Esophagus muscularis mucosa (tissue), 4 donors: Measurements from ENCODE around the gene GTF2F2. TPM values are rescaled to one million over a fixed set of nuclear protein-coding genes. Genes with fewer than 3 reads are reported as not detected.

Source experiments
- DNase-seq: peaks from one replicate; pipeline ENCODE4 v3.0.0-alpha.2; 2017; ENCODE audit errors: extremely low spot score
- H3K27ac ChIP-seq, 4 donors: fragments of 200-600 bp; sonication (generic); replicated peaks in 1 of 4; 1 replicate in 3 of 4; 2 replicates in 1 of 4; pipeline ENCODE4 v1.5.1; 2016 to 2019; ENCODE audit warnings: mild to moderate bottlenecking in 1 of 4
- H3K27me3 ChIP-seq, 4 donors: fragments of 200-600 bp; sonication (generic); one replicate each; pipeline versions ENCODE4 v1.5.1 to v1.6.0; 2016 to 2019
- H3K36me3 ChIP-seq, 4 donors: fragments of 200-600 bp; sonication (generic); one replicate each; pipeline ENCODE4 v1.5.1; 2016 to 2019
- H3K4me1 ChIP-seq, 4 donors: fragments of 200-600 bp; sonication (generic); one replicate each; pipeline ENCODE4 v1.5.1; 2016 to 2019
- H3K4me3 ChIP-seq, 4 donors: fragments of 200-600 bp; sonication (generic); 1 replicate in 2 of 4; 2 replicates in 2 of 4; pipeline ENCODE4 v1.5.1; 2016 to 2019; ENCODE audit warnings: mild to moderate bottlenecking in 4 of 4, moderate library complexity in 1 of 4
- H3K9me3 ChIP-seq, 4 donors: fragments of 200-600 bp; sonication (generic); 1 replicate in 3 of 4; 2 replicates in 1 of 4; pipeline ENCODE4 v1.5.1; 2016 to 2019
- EP300 ChIP-seq: sonication (generic); formaldehyde crosslinking; IDR thresholded peaks from one replicate; pipeline ENCODE4 v1.6.1; 2017; ENCODE audit warnings: antibody characterized with exemption
- POLR2A ChIP-seq: fragments of 450-650 bp; IDR thresholded peaks from one replicate; pipeline ENCODE4 v1.6.1; 2017; ENCODE audit warnings: antibody characterized with exemption, moderate library complexity, mild to moderate bottlenecking, low read depth
- POLR2AphosphoS5 ChIP-seq, 2 donors: sonication (generic); formaldehyde crosslinking; IDR thresholded peaks; one replicate each; pipeline ENCODE4 v1.6.1; 2017; ENCODE audit warnings: antibody characterized with exemption in 2 of 2
- WGBS: methylation state at CpG from one replicate; pipeline ENCODE4 v1.1.5; 2018; 5-methylcytosine and 5-hydroxymethylcytosine counted together
- intact Hi-C: fragments of 100-400 bp; cut with DNase I; formaldehyde crosslinking; loops from one replicate; pipeline ENCODE4 v1.15.1; 2023
- total RNA-seq, 4 donors: library from RNA; depleted of rRNA; stranded (reverse); fragments of >200 nt; gene quantifications; one replicate each; pipeline versions ENCODE4 v1.1.0 to v1.2.1, GENCODE V29; 2016
- TF ChIP-seq, protein P1 (sequence below), 3 experiments: fragments of 200-600 bp in 2 of 3; fragments of 450-650 bp in 1 of 3; sonication (generic) in 2 of 3; IDR thresholded peaks; one replicate each; pipeline ENCODE4 v1.5.1; 2017 to 2019; ENCODE audit warnings: antibody characterized with exemption in 3 of 3, mild to moderate bottlenecking in 2 of 3, moderate library complexity in 1 of 3

GTF2F2 gene
- total RNA-seq, 4 donors from 2014 or later = 12.9 to 15.1 (median 14.6) TPM

DNA sequence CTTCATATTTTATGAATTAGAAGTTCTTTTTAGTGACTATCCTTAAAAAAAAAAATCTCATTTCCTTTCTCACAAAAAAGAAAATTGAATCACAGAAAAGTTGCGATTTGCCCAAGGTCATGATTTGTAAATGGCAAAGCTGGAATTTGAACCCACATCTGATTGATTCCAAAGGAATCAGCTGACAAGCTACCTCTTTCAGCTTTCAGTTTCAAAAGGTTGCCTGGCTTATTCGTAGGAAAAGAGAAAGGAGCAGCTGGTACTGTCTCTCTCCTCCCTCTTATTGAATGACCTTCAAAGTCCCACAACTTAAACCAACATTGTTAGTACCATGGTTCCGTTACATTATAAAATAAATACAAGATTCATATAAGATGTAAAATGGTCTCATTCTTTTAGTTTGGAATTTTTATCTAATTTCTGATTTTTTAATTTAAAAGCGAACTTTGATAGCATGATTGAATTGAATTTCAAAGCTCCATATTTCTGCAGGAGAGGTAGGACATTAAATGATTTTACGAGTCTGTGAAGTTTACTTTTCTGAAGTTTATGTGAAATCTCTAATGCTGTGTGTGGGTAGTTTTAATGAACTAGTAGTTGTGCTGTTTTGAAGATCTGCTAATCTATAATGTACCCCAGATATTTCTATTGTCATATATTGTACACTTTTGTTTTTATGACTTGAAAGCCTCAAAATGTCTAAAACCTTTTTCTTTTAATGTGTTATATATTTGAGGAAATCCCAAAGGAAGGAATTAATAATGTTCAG is 99.0 kb downstream of the GTF2F2 start:
- no peak for TF ChIP-seq POLR2A
- no peak for TF ChIP-seq EP300
- TF ChIP-seq, protein P1, sequence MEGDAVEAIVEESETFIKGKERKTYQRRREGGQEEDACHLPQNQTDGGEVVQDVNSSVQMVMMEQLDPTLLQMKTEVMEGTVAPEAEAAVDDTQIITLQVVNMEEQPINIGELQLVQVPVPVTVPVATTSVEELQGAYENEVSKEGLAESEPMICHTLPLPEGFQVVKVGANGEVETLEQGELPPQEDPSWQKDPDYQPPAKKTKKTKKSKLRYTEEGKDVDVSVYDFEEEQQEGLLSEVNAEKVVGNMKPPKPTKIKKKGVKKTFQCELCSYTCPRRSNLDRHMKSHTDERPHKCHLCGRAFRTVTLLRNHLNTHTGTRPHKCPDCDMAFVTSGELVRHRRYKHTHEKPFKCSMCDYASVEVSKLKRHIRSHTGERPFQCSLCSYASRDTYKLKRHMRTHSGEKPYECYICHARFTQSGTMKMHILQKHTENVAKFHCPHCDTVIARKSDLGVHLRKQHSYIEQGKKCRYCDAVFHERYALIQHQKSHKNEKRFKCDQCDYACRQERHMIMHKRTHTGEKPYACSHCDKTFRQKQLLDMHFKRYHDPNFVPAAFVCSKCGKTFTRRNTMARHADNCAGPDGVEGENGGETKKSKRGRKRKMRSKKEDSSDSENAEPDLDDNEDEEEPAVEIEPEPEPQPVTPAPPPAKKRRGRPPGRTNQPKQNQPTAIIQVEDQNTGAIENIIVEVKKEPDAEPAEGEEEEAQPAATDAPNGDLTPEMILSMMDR (IDR thresholded peaks at IDR 0.05) = no peak
- TF ChIP-seq POLR2AphosphoS5 (IDR thresholded peaks at IDR 0.05) = no peak
- Histone ChIP-seq H3K4me1 (peaks cover 4 to 15% (median 10%) of the 10 kb centered on the region in 4 donors), H3K36me3 (no peaks in the 10 kb centered on the region), H3K4me3 (no peak overlapping the region), H3K27me3 (no peaks in the 10 kb centered on the region), H3K9me3 (no peaks in the 10 kb centered on the region), H3K27ac (no peak overlapping the region)
- intact Hi-C loops = no loop called here
- DNase-seq = no peak
- WGBS = 76% methylated on average over 5 of the region's 5 CpGs

DNA sequence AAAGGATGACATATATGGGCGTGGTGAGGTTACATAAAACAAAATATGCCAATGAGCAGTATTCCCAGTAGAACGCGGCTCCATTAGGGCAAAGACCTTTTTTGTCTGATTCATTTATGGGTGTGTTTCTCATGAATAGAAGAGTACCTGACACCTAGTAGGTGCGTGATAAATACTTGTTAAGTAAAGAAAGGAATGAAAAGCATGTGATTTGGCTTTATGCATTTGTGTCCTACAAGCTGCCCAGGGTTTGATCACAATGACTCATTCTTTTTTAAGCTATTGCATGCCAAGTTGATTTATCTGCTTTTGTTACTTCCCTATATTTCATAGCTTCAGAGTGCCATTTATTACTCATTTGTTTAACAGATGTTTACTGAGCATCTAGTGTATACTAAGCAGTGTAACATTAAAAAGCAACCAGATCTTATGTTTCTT is 99.6 kb downstream of the GTF2F2 start:
- no peak for DNase-seq
- Histone ChIP-seq H3K27me3 (no peaks in the 10 kb centered on the region), H3K36me3 (no peaks in the 10 kb centered on the region), H3K27ac (no peak overlapping the region), H3K4me1 (peaks cover 4 to 15% (median 10%) of the 10 kb centered on the region in 4 donors), H3K9me3 (no peaks in the 10 kb centered on the region), H3K4me3 (no peak overlapping the region)
- TF ChIP-seq, protein P1 (IDR thresholded peaks at IDR 0.05) = no peak
- TF ChIP-seq EP300 = no peak
- TF ChIP-seq POLR2A = no peak
- TF ChIP-seq POLR2AphosphoS5 (IDR thresholded peaks at IDR 0.05) = no peak
- 69% methylated on average over 4 of the region's 4 CpGs for WGBS
- intact Hi-C loops = no loop called here

DNA sequence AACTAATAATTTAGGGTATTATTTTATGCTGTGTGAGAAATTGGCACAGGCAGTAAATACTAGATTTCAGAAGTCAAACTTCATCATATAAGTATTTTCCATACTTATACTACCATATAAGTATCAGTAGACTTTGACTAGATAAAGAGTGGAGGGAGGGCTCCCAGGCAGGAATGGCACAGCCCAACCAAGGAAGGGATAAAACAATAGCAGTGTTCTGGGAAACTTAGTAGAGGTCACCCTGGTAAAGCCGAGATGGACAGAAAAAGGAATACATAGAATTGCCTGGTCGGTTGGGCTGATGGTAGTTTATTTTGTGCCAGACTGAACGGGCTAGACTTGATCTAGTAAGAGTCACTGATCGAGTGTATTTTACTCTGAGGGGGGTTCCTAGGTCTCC is 100.1 kb downstream of the GTF2F2 start:
- peaks cover 4 to 15% (median 10%) of the 10 kb centered on the region in 4 donors for H3K4me1 ChIP-seq
- H3K4me3 ChIP-seq = no peak overlapping the region
- no peak for DNase-seq
- H3K9me3 ChIP-seq = no peaks in the 10 kb centered on the region
- intact Hi-C loops = no loop called here
- no peaks in the 10 kb centered on the region for H3K36me3 ChIP-seq
- no peaks in the 10 kb centered on the region for H3K27me3 ChIP-seq
- no peak overlapping the region for H3K27ac ChIP-seq
- WGBS = 96% methylated on average over 4 of the region's 4 CpGs
- no peak for TF ChIP-seq POLR2A
- TF ChIP-seq, protein P1 (IDR thresholded peaks at IDR 0.05) = no peak
- TF ChIP-seq EP300 = no peak
- no peak for TF ChIP-seq POLR2AphosphoS5 (IDR thresholded peaks at IDR 0.05)

DNA sequence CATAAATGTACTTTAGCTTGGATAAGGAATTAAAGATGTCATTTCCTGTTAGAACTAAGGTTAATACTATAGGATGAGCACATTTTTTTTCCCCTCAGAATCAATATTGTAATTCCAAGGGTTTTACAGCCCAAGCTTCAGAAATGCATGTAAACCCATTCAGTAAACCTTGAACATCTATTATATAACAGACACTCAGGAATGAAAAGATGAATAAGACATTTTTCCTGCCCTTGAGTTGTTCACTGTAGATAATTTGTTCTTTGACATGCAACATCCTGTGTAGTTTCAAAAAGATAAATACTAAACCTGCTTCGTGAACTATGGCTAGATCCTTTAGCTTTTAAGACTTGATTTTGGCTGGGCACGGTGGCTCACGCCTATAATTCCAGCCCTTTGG is 102.2 kb downstream of the GTF2F2 start:
- Histone ChIP-seq H3K36me3 (no peaks in the 10 kb centered on the region), H3K4me1 (peaks cover 4 to 14% (median 10%) of the 10 kb centered on the region in 4 donors), H3K4me3 (no peak overlapping the region), H3K9me3 (no peaks in the 10 kb centered on the region), H3K27ac (no peak overlapping the region), H3K27me3 (no peaks in the 10 kb centered on the region)
- TF ChIP-seq POLR2AphosphoS5 (IDR thresholded peaks at IDR 0.05) (no peak), POLR2A (no peak), EP300 (no peak)
- TF ChIP-seq, protein P1 (IDR thresholded peaks at IDR 0.05) = no peak
- WGBS = 77% methylated on average over 3 of the region's 3 CpGs
- DNase-seq = no peak
- intact Hi-C loops = no loop called here
